ENCODE results near the gene CHST10.
A peak's percentile ranks its signal among the peaks of the same experiment; 100 is the strongest.

The CHST10 gene

DNA sequence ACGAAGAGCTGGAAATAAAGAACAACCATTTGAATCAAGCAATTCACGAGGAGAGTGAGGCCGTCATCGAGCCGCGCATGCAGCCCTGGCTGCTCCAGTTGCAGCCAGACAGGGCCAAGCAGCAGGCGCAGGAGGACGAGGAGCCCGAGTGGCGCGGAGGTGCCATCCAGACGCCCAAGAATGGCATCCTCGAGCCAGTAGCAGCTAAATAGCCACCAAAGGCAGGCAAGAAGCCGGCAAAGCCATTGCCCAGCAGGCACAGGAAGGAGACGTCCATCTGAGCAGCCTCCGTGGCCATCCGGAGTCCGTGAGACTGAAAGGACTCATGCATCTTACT is 8.9 kb upstream of the CHST10 start:
- Histone ChIP-seq H3K36me3 (ENCODE audit: insufficient read depth, low read length) (no peaks in the 10 kb centered on the region), H2AFZ (ENCODE audit: low read length, unreplicated experiment) (no peak overlapping the region), H3K27me3 (ENCODE audit: insufficient read depth, low read length) (peaks cover 58% of the 10 kb centered on the region), H3K27ac (ENCODE audit: low read depth, low read length) (no peak overlapping the region), H3K4me3 (ENCODE audit: low read depth, low read length) (no peak overlapping the region), H3K79me2 (ENCODE audit: control insufficient read depth, insufficient read depth, low read length, unreplicated experiment) (no peaks in the 10 kb centered on the region), H3K4me1 (ENCODE audit: control insufficient read depth, insufficient read depth, low read length, unreplicated experiment) (no peaks in the 10 kb centered on the region)

DNA sequence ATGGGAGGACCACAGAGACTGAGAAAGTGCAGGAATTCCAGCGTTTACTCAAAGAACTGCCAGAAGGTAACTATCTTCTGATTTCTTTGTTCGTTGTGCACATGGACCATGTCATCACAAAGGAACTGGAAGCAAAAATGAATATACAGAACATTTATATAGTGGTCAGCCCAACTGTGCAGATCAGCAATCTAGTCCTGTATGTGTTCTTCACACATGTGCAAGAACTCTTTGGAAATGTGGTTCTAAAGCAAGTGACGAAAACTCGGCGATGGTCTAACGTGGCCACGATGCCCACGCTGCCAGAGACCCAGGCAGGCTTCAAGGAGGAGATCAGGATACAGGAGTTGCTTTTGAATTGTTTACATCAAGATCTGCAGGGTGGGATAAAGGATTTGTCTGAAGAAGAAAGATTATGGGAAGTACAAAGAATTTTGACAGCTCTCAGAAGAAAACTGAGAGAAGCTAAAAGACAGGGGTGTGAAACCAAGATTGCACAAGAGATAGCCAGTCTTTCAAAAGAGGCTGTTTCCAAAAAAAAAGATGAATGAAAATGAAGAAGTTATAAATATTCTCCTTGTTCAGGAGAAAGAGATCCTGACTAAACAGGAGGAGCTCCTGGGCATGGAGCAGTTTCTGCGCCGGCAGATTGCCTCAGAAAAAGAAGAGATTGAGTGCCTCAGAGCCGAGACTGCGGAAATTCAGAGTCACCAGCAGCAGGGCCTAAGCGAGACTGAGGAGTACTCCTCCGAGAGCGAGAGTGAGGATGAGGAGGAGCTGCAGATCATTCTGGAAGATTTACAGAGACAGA is 8.3 kb upstream of the CHST10 start:
- Histone ChIP-seq H2AFZ (ENCODE audit: low read length, unreplicated experiment) (no peak overlapping the region), H3K79me2 (ENCODE audit: control insufficient read depth, insufficient read depth, low read length, unreplicated experiment) (no peaks in the 10 kb centered on the region), H3K27me3 (ENCODE audit: insufficient read depth, low read length) (peaks cover 52% of the 10 kb centered on the region), H3K36me3 (ENCODE audit: insufficient read depth, low read length) (no peaks in the 10 kb centered on the region), H3K4me1 (ENCODE audit: control insufficient read depth, insufficient read depth, low read length, unreplicated experiment) (no peaks in the 10 kb centered on the region), H3K27ac (ENCODE audit: low read depth, low read length) (no peak overlapping the region), H3K4me3 (ENCODE audit: low read depth, low read length) (no peak overlapping the region)

- no peak overlapping the region for H3K4me3 ChIP-seq (ENCODE audit: low read depth, low read length)
- H3K27ac ChIP-seq (ENCODE audit: low read depth, low read length), result no peak overlapping the region
- H3K79me2 ChIP-seq (ENCODE audit: control insufficient read depth, insufficient read depth, low read length, unreplicated experiment), result no peaks in the 10 kb centered on the region
- H3K27me3 ChIP-seq (ENCODE audit: insufficient read depth, low read length), result peaks cover 46% of the 10 kb centered on the region
- no peak overlapping the region for H2AFZ ChIP-seq (ENCODE audit: low read length, unreplicated experiment)
- H3K36me3 ChIP-seq (ENCODE audit: insufficient read depth, low read length), result no peaks in the 10 kb centered on the region
- H3K4me1 ChIP-seq (ENCODE audit: control insufficient read depth, insufficient read depth, low read length, unreplicated experiment), result no peaks in the 10 kb centered on the region
Observed at GRCh38 chr2:100425107-100425506, 7.6 kb upstream of the CHST10 start.

- H3K4me3 ChIP-seq (ENCODE audit: low read depth, low read length), result no peak overlapping the region
- H3K27me3 ChIP-seq (ENCODE audit: insufficient read depth, low read length), result peaks cover 39% of the 10 kb centered on the region
- no peak overlapping the region for H2AFZ ChIP-seq (ENCODE audit: low read length, unreplicated experiment)
- no peaks in the 10 kb centered on the region for H3K36me3 ChIP-seq (ENCODE audit: insufficient read depth, low read length)
- H3K79me2 ChIP-seq (ENCODE audit: control insufficient read depth, insufficient read depth, low read length, unreplicated experiment), result no peaks in the 10 kb centered on the region
- no peak overlapping the region for H3K27ac ChIP-seq (ENCODE audit: low read depth, low read length)
- H3K4me1 ChIP-seq (ENCODE audit: control insufficient read depth, insufficient read depth, low read length, unreplicated experiment), result no peaks in the 10 kb centered on the region
Observed at GRCh38 chr2:100424277-100424875, 6.9 kb upstream of the CHST10 start.

- Histone ChIP-seq H3K27me3 (ENCODE audit: insufficient read depth, low read length) (peaks cover 32% of the 10 kb centered on the region), H2AFZ (ENCODE audit: low read length, unreplicated experiment) (no peak overlapping the region), H3K4me3 (ENCODE audit: low read depth, low read length) (no peak overlapping the region), H3K36me3 (ENCODE audit: insufficient read depth, low read length) (no peaks in the 10 kb centered on the region), H3K27ac (ENCODE audit: low read depth, low read length) (no peak overlapping the region), H3K79me2 (ENCODE audit: control insufficient read depth, insufficient read depth, low read length, unreplicated experiment) (no peaks in the 10 kb centered on the region), H3K4me1 (ENCODE audit: control insufficient read depth, insufficient read depth, low read length, unreplicated experiment) (no peaks in the 10 kb centered on the region)
Observed at GRCh38 chr2:100423631-100424030, 6.2 kb upstream of the CHST10 start.

GRCh38 chr2:100422320-100423055 is 5.0 kb upstream of the CHST10 start:
- no peak overlapping the region for H2AFZ ChIP-seq (ENCODE audit: low read length, unreplicated experiment)
- no peak overlapping the region for H3K4me3 ChIP-seq (ENCODE audit: low read depth, low read length)
- H3K79me2 ChIP-seq (ENCODE audit: control insufficient read depth, insufficient read depth, low read length, unreplicated experiment), result no peaks in the 10 kb centered on the region
- no peak overlapping the region for H3K27ac ChIP-seq (ENCODE audit: low read depth, low read length)
- no peaks in the 10 kb centered on the region for H3K4me1 ChIP-seq (ENCODE audit: control insufficient read depth, insufficient read depth, low read length, unreplicated experiment)
- H3K27me3 ChIP-seq (ENCODE audit: insufficient read depth, low read length), result peaks cover 24% of the 10 kb centered on the region
- no peaks in the 10 kb centered on the region for H3K36me3 ChIP-seq (ENCODE audit: insufficient read depth, low read length)

DNA sequence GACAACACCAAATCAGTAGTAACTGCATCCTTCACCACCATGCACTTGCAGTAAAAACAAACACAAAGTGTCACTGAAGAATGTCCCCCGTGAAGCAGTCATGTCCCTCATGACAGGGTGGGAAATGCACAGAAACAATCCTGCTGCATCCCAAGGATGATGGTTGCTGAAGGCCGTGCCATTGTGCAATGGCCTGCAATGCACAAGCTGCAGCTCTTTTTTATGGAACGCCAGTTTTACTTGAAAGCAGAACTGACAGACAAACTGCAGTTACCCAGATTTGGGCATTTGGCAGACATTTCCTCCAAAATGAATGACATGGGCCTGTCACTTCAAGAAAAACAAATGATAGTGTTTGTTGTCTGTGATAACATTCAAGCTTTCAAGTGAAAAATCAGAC is 2.4 kb upstream of the CHST10 start:
- Histone ChIP-seq H3K4me1 (ENCODE audit: control insufficient read depth, insufficient read depth, low read length, unreplicated experiment) (peaks cover 6% of the 10 kb centered on the region), H3K27me3 (ENCODE audit: insufficient read depth, low read length) (peaks cover 15% of the 10 kb centered on the region; the same call in 1 of the 2 replicates), H3K4me3 (ENCODE audit: low read depth, low read length) (no peak overlapping the region), H3K36me3 (ENCODE audit: insufficient read depth, low read length) (no peaks in the 10 kb centered on the region), H3K27ac (ENCODE audit: low read depth, low read length) (no peak overlapping the region), H3K79me2 (ENCODE audit: control insufficient read depth, insufficient read depth, low read length, unreplicated experiment) (peaks cover 6% of the 10 kb centered on the region), H2AFZ (ENCODE audit: low read length, unreplicated experiment) (no peak overlapping the region)

DNA sequence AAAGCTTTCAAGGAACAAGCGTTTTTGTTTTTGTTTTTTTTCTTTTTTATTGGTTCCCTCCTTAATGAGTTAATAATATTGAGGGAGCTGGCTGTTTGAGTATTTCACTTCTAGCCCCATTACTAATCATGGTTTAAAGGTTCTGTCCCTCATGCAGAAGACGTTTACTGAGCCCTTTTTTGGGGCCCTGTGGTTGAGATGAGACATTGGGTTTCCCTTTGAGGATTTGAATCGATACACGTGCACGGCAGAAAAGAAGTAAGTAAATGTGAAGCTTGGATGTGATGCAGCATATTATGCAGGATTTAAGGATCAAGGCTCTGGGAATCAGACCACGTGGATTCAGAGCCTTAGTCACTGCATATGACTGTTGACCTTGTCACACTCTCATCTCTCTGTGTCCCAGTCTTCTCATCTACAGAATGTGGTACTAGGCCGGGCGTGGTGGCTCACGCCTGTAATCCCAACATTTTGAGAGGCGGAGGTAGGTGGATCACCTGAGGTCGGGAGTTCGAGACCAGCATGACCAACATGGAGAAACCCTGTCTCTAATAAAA is 1.0 kb upstream of the CHST10 start:
- Histone ChIP-seq H3K4me1 (ENCODE audit: control insufficient read depth, insufficient read depth, low read length, unreplicated experiment) (peaks cover 6% of the 10 kb centered on the region), H3K79me2 (ENCODE audit: control insufficient read depth, insufficient read depth, low read length, unreplicated experiment) (peaks cover 6% of the 10 kb centered on the region), H3K27me3 (ENCODE audit: insufficient read depth, low read length) (peaks cover 3% of the 10 kb centered on the region; the same call in 1 of the 2 replicates), H3K36me3 (ENCODE audit: insufficient read depth, low read length) (no peaks in the 10 kb centered on the region), H3K27ac (ENCODE audit: low read depth, low read length) (no peak overlapping the region), H2AFZ (ENCODE audit: low read length, unreplicated experiment) (no peak overlapping the region), H3K4me3 (ENCODE audit: low read depth, low read length) (no peak overlapping the region)

DNA sequence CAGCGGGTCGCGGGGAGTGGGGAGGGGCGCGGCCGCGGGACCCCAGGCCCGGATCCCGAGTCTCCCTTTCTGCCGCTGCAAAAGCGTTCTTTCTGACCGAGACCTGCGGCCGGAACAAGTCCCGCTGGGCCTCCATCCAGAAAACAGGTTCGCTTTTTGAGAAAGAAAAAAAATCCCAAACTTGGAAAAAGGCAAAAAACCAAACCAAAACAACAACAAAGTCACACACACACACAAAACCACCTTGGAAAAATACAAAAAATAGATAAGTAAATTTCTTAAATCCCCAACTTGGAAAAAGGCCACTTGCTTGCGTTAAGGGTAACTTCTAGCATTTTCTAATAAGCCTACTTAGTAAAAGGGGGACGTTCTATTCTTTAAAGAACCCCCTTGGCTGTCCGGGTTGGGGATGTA is 250 bp upstream of the CHST10 start:
- Histone ChIP-seq H3K27ac (ENCODE audit: low read depth, low read length) (no peak overlapping the region), H3K36me3 (ENCODE audit: insufficient read depth, low read length) (no peaks in the 10 kb centered on the region), H2AFZ (ENCODE audit: low read length, unreplicated experiment) (peak overlapping the region; percentile 98), H3K4me1 (ENCODE audit: control insufficient read depth, insufficient read depth, low read length, unreplicated experiment) (peaks cover 6% of the 10 kb centered on the region), H3K27me3 (ENCODE audit: insufficient read depth, low read length) (no peaks in the 10 kb centered on the region), H3K4me3 (ENCODE audit: low read depth, low read length) (peak overlapping the region; percentile 89), H3K79me2 (ENCODE audit: control insufficient read depth, insufficient read depth, low read length, unreplicated experiment) (peaks cover 6% of the 10 kb centered on the region)

GRCh38 chr2:100416397-100416934 is 1.0 kb downstream of the CHST10 start:
- peak overlapping the region; percentile 89 for H3K4me3 ChIP-seq (ENCODE audit: low read depth, low read length)
- H2AFZ ChIP-seq (ENCODE audit: low read length, unreplicated experiment), result peak overlapping the region; percentile 98
- no peaks in the 10 kb centered on the region for H3K36me3 ChIP-seq (ENCODE audit: insufficient read depth, low read length)
- peaks cover 6% of the 10 kb centered on the region for H3K4me1 ChIP-seq (ENCODE audit: control insufficient read depth, insufficient read depth, low read length, unreplicated experiment)
- no peaks in the 10 kb centered on the region for H3K27me3 ChIP-seq (ENCODE audit: insufficient read depth, low read length)
- no peak overlapping the region for H3K27ac ChIP-seq (ENCODE audit: low read depth, low read length)
- H3K79me2 ChIP-seq (ENCODE audit: control insufficient read depth, insufficient read depth, low read length, unreplicated experiment), result peaks cover 6% of the 10 kb centered on the region
